GM19468 (cell line): ENCODE data around the gene CALY.
"Not testable (repeated sequence)": the region's sequence is repeated elsewhere in the genome, so short reads cannot be mapped to it uniquely, and the experiment has no call there.

Experiments used
- ATAC-seq: cut with Tn5 transposase; IDR thresholded peaks from one replicate; pipeline ENCODE4 v1.9.1; 2021; ENCODE audit warnings: mild to moderate bottlenecking, moderate library complexity, moderate number of reproducible peaks; ENCODE audit not compliant: unreplicated experiment; ENCODE audit errors: extremely low read depth

Gene CALY

GRCh38 chr10:133336577-133337369 lies at the start of gene CALY:
TSS of gene CALY (minus strand) at chr10:133336896. CDS start at chr10:133328989, 7,907 bp downstream.
- no peak for ATAC-seq

GRCh38 chr10:133385214-133385613 lies 48.5 kb upstream of the CALY start:
- no peak for ATAC-seq

GRCh38 chr10:133384071-133384470 lies 47.4 kb upstream of the CALY start:
- ATAC-seq, result no peak

- no peak for ATAC-seq
Observed at GRCh38 chr10:133383551-133383950, 46.9 kb upstream of the CALY start.

- ATAC-seq, result no peak
Observed at GRCh38 chr10:133381036-133381435, 44.3 kb upstream of the CALY start.

GRCh38 chr10:133379801-133380666 lies 43.3 kb upstream of the CALY start:
- no peak for ATAC-seq

- peak; percentile 40 for ATAC-seq
Observed at GRCh38 chr10:133379152-133379800, 42.6 kb upstream of the CALY start, which contains the start of gene PAOX. TSS of gene PAOX (plus strand) at chr10:133379262. CDS start at chr10:133379317, 55 bp downstream.

- peak; percentile 24 for ATAC-seq
Observed at GRCh38 chr10:133378251-133379096, 41.8 kb upstream of the CALY start.

GRCh38 chr10:133377818-133378250 lies 41.1 kb upstream of the CALY start:
- no peak for ATAC-seq

- no peak for ATAC-seq
Observed at GRCh38 chr10:133377025-133377817, 40.5 kb upstream of the CALY start.

GRCh38 chr10:133376183-133376582 lies 39.5 kb upstream of the CALY start:
- ATAC-seq, result not testable (repeated sequence)

- ATAC-seq, result no peak
Observed at GRCh38 chr10:133375357-133376115, 38.8 kb upstream of the CALY start.

GRCh38 chr10:133373174-133374090 lies 36.7 kb upstream of the CALY start, which contains the start of gene ECHS1:
TSS of gene ECHS1 (minus strand) at chr10:133373354. CDS start at chr10:133373333, 21 bp downstream.
- peak; percentile 99 for ATAC-seq

- ATAC-seq, result no peak
Observed at GRCh38 chr10:133372507-133372906, 35.8 kb upstream of the CALY start.

- no peak for ATAC-seq
Observed at GRCh38 chr10:133370030-133370786, 33.5 kb upstream of the CALY start.

GRCh38 chr10:133368153-133368552 lies 31.5 kb upstream of the CALY start:
- ATAC-seq, result no peak
